ENCODE data around the gene RFC5. TPM values are rescaled to one million over a fixed set of nuclear protein-coding genes. Genes with fewer than 3 reads are reported as not detected.

Gene RFC5
- total RNA-seq, 4 donors from 2014 or later = 8.3 to 18.2 (median 10.6) TPM

DNA sequence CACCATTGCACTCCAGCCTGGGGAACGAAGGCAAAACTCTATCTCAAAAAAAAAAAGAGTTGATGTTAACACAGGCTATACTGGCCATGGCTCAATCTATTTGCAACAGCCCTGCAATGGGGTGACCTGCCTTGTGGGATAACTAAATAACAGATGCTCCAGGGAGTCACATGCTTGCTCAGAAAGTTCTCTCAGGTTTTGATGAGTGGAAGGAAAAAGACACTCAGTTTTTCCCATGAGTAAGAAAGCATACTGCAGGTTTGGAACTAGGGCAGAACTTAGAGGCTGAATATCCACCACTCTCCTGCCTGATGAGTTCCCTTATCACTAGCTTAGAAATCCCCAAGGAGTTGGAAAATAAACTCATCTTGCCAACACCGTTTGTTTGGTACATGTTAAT lies 27.6 kb downstream of the RFC5 start:
- H3K4me3 ChIP-seq = no peak overlapping the region
- TF ChIP-seq, protein P1, sequence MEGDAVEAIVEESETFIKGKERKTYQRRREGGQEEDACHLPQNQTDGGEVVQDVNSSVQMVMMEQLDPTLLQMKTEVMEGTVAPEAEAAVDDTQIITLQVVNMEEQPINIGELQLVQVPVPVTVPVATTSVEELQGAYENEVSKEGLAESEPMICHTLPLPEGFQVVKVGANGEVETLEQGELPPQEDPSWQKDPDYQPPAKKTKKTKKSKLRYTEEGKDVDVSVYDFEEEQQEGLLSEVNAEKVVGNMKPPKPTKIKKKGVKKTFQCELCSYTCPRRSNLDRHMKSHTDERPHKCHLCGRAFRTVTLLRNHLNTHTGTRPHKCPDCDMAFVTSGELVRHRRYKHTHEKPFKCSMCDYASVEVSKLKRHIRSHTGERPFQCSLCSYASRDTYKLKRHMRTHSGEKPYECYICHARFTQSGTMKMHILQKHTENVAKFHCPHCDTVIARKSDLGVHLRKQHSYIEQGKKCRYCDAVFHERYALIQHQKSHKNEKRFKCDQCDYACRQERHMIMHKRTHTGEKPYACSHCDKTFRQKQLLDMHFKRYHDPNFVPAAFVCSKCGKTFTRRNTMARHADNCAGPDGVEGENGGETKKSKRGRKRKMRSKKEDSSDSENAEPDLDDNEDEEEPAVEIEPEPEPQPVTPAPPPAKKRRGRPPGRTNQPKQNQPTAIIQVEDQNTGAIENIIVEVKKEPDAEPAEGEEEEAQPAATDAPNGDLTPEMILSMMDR (IDR thresholded peaks at IDR 0.05) = no peak
- TF ChIP-seq POLR2A (IDR thresholded peaks at IDR 0.05) = no peak
- peaks cover 0 to 72% (median 0%) of the 10 kb centered on the region in 3 donors for H3K36me3 ChIP-seq
- H3K4me1 ChIP-seq = no peaks in the 10 kb centered on the region
- no peak for DNase-seq
- no peaks in the 10 kb centered on the region for H3K27me3 ChIP-seq
- no peaks in the 10 kb centered on the region for H3K9me3 ChIP-seq
- H3K27ac ChIP-seq = no peak overlapping the region

DNA sequence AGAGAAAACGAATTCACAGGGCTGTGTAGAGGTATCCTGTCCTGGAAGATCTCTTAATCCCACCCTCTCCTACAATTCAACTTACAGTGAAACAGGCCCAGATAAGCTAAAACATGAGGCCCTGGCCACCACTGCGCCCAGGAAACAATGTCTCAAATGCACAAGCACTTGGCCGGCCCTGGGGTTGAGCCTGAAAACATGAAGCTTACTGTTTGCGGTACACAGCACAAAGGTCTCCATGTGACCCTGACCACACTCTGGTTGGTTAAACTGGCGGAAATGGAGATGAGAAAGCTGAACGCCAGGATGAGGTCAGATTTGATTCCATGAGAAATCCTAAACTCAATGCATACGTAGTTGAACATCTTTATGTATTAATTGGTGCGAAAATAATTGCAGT lies 28.1 kb downstream of the RFC5 start:
- H3K4me3 ChIP-seq = no peak overlapping the region
- no peaks in the 10 kb centered on the region for H3K27me3 ChIP-seq
- TF ChIP-seq, protein P1 (IDR thresholded peaks at IDR 0.05) = no peak
- TF ChIP-seq POLR2A (IDR thresholded peaks at IDR 0.05) = no peak
- H3K36me3 ChIP-seq = peaks cover 0 to 72% (median 0%) of the 10 kb centered on the region in 3 donors
- no peak for DNase-seq
- H3K27ac ChIP-seq = no peak overlapping the region
- no peaks in the 10 kb centered on the region for H3K4me1 ChIP-seq
- no peaks in the 10 kb centered on the region for H3K9me3 ChIP-seq

DNA sequence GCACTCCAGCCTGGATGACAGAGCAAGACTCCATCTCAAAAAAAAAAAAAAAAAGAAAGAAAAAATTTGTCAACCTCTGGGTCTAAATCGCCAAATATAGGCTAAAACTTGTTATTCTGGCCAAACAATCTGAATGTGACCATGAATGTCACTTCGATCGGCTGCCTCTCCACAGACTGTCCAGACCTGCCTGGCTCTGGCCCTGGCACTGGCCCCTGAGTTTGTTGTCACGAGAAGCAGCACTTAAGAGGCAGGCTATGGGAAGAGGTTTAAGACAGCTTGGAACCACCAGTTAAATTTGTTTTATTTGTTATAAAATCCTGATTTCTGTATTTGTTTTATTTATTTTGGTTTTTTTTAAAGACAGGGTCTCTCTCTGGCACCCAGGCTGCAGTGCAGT lies 29.9 kb downstream of the RFC5 start:
- Histone ChIP-seq H3K9me3 (no peaks in the 10 kb centered on the region), H3K4me1 (peaks cover 0 to under 1% (median 0%) of the 10 kb centered on the region in 4 donors), H3K27ac (no peak overlapping the region), H3K27me3 (no peaks in the 10 kb centered on the region), H3K4me3 (no peak overlapping the region), H3K36me3 (peaks cover 0 to 70% (median 0%) of the 10 kb centered on the region in 3 donors)
- DNase-seq = no peak
- TF ChIP-seq, protein P1 (IDR thresholded peaks at IDR 0.05) = no peak
- TF ChIP-seq POLR2A (IDR thresholded peaks at IDR 0.05) = no peak

DNA sequence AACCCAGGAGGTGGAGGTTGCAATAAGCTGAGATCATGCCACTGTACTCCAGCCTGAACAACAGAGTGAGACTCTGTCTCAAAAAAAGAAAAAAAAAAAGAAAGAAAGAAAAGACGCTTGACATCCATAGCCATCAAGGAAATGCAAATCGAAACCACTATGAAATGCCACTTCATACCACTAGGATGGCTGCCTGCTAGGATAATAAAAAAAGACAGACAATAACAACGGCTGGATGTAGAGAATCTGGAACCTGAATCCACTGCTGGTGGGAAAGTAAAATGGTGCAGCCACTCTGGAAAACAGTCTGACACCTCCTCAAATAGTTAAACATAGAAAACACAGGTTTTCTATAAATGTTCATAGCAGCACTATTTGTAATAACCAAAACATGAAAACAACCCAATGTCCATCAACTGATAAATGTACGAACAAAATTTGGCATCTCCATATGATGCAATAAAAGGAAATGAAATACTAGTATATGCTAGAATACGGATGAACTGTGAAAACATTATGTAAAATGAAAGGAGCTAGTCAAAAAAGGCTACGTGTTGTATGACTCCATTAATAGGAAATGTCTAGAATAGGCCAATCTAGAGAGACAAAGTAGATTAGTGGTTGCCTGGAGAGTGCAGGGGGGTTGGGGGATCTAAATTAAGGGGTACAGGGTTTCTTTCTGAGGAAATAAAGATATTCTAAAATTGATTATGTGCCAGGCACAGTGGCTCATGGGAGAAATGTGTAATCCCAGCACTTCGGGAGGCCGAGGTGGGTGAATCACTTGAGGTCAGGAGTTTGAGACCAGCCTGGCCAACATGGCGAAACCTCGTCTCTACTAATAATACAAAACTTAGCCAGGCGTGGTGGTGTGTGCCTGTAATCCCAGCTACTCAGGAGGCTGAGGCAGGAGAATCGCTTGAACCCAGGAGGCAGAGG lies 34.7 kb downstream of the RFC5 start:
- peak overlapping the region in 3 of 4 donors; percentile 25 to 88 (median 87) for H3K27ac ChIP-seq
- peak overlapping the region in 2 of 4 donors; percentile 31 to 45 for H3K4me3 ChIP-seq
- TF ChIP-seq POLR2A (IDR thresholded peaks at IDR 0.05) = no peak
- TF ChIP-seq, protein P1 (IDR thresholded peaks at IDR 0.05) = peak in 4 of 6 experiments; percentile 25 to 36 (median 34)
- peaks cover 0 to 43% (median 4%) of the 10 kb centered on the region in 4 donors for H3K4me1 ChIP-seq
- H3K9me3 ChIP-seq = no peaks in the 10 kb centered on the region
- H3K36me3 ChIP-seq = peaks cover 0 to 36% (median 0%) of the 10 kb centered on the region in 3 donors
- DNase-seq = no peak
- no peaks in the 10 kb centered on the region for H3K27me3 ChIP-seq

DNA sequence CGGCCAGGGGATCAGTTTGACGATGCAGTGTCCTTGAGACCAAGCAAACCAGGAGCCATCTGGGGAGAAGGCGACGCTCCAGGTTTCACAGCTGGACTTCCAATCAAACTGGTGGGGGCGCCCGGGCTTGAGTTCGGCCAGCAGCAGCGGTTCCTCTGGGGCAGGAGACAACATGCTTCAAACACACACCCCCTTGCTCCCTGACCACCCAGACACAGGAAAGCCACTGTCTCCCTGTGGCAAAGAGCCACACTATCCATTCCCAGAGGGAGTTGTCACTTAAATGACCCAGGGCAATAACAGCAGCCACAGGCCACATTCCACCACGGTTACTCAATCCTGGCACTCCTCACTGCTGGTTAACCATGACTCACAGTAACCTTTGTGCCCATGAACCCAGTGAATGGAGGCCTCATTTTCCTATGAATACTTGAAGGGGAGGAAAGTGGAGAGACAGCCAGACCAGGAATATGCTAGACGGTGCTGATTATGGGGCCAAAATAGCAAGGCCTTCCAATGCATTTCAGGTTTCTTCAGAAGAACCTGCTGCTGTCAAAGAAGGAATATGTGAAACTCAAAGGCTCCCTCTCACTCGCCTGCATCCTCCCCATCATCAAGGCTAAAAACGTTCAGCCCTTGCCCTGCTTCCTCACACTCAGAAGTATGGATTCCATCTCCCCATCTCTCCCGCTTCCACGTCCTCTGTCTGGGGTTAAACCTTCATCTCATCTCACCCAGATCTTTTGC lies 36.0 kb downstream of the RFC5 start:
- H3K4me3 ChIP-seq = peak overlapping the region in 2 of 4 donors; percentile 31 to 45

More for the DNA sequence above, 36.0 kb downstream of the RFC5 start:
- Histone ChIP-seq H3K36me3 (peaks cover 0 to 32% (median 0%) of the 10 kb centered on the region in 3 donors), H3K4me1 (peaks cover 0 to 54% (median 5%) of the 10 kb centered on the region in 4 donors), H3K9me3 (no peaks in the 10 kb centered on the region), H3K27me3 (no peaks in the 10 kb centered on the region), H3K27ac (peak overlapping the region; percentile 35 to 88 (median 77))
- TF ChIP-seq POLR2A (IDR thresholded peaks at IDR 0.05) = peak; percentile 58 to 85
- TF ChIP-seq, protein P1 (IDR thresholded peaks at IDR 0.05) = no peak
- DNase-seq = peak; percentile 28 to 87 (median 78)

Measured in Peyer's patch (tissue), 4 donors.